ENCODE measurements around the gene GPR146. TPM values are rescaled to one million over a fixed set of nuclear protein-coding genes. Genes with fewer than 3 reads are reported as not detected.

GPR146 gene
- total RNA-seq, 1 experiment from 2014 or later: 2.9 TPM

GRCh38 chr7:1078519-1078918, 34.2 kb downstream of the GPR146 start:
- Histone ChIP-seq H3K27me3 (ENCODE audit: control insufficient read depth, insufficient read depth, low read length) (no peaks in the 10 kb centered on the region), H3K36me3 (ENCODE audit: control insufficient read depth, insufficient read depth, low read length) (no peaks in the 10 kb centered on the region), H3K4me3 (ENCODE audit: low read depth in 2 of 2, low read length in 2 of 2) (no peak overlapping the region), H3K27ac (ENCODE audit: low read length) (no peak overlapping the region), H3K4me1 (ENCODE audit: control insufficient read depth, insufficient read depth, low read length) (peaks cover 26% of the 10 kb centered on the region), H3K9me3 (ENCODE audit: control insufficient read depth, insufficient read depth, low read depth, low read length) (no peaks in the 10 kb centered on the region)
- CTCF ChIA-PET: interaction anchor here (0.7 kb wide), 1 partner anchor 105 kb away, joined by 3 read pairs; no protein-coding TSS in a partner anchor
- DNase-seq (ENCODE audit: low read depth, low spot score): no peak
- POLR2A ChIA-PET: no interaction called here
- in situ Hi-C loops (cut with HindIII; ENCODE audit: low pct_unique_long_range_greater_than_20kb, low sequenced_read_pairs) (no loop called here), intact Hi-C loops (cut with micrococcal nuclease; ENCODE audit: unreplicated experiment) (no loop called here)
- no peak for ATAC-seq
- TF ChIP-seq CTCF (IDR thresholded peaks at IDR 0.05) (no peak), TCF7L2 (IDR thresholded peaks at IDR 0.05; ENCODE audit: low read depth, low read length) (no peak), SIN3A (IDR thresholded peaks at IDR 0.05; ENCODE audit: borderline replicate concordance, insufficient read depth, low read depth, low read length) (no peak), REST (IDR thresholded peaks at IDR 0.05; ENCODE audit: insufficient read depth in 1 of 2, low read depth in 2 of 2, low read length in 1 of 2) (no peak), POLR2AphosphoS5 (IDR thresholded peaks at IDR 0.05; ENCODE audit: low read depth, low read length) (no peak)
- no TSS peak for BruUV-seq (replicated peaks)

- no peak for ATAC-seq
- POLR2A ChIA-PET: interaction anchor here (0.6 kb wide), 1 partner anchor 13 kb away, joined by 3 read pairs; no protein-coding TSS in a partner anchor
- in situ Hi-C loops (cut with HindIII; ENCODE audit: low pct_unique_long_range_greater_than_20kb, low sequenced_read_pairs): no loop called here
Measured at GRCh38 chr7:1078985-1079384, 34.6 kb downstream of the GPR146 start.

More at GRCh38 chr7:1078985-1079384, 34.6 kb downstream of the GPR146 start:
- TF ChIP-seq TCF7L2 (IDR thresholded peaks at IDR 0.05; ENCODE audit: low read depth, low read length) (no peak), POLR2AphosphoS5 (IDR thresholded peaks at IDR 0.05; ENCODE audit: low read depth, low read length) (no peak), CTCF (IDR thresholded peaks at IDR 0.05) (no peak), SIN3A (IDR thresholded peaks at IDR 0.05; ENCODE audit: borderline replicate concordance, insufficient read depth, low read depth, low read length) (no peak), REST (IDR thresholded peaks at IDR 0.05; ENCODE audit: insufficient read depth in 1 of 2, low read depth in 2 of 2, low read length in 1 of 2) (no peak)
- no peaks in the 10 kb centered on the region for H3K9me3 ChIP-seq (ENCODE audit: control insufficient read depth, insufficient read depth, low read depth, low read length)
- no peaks in the 10 kb centered on the region for H3K36me3 ChIP-seq (ENCODE audit: control insufficient read depth, insufficient read depth, low read length)
- CTCF ChIA-PET: interaction anchor here (0.7 kb wide), 1 partner anchor 105 kb away, joined by 3 read pairs; no protein-coding TSS in a partner anchor
- no TSS peak for BruUV-seq (replicated peaks)
- intact Hi-C loops (cut with micrococcal nuclease; ENCODE audit: unreplicated experiment): no loop called here
- H3K27me3 ChIP-seq (ENCODE audit: control insufficient read depth, insufficient read depth, low read length): no peaks in the 10 kb centered on the region
- H3K4me1 ChIP-seq (ENCODE audit: control insufficient read depth, insufficient read depth, low read length): peaks cover 26% of the 10 kb centered on the region
- no peak overlapping the region for H3K4me3 ChIP-seq (ENCODE audit: low read depth in 2 of 2, low read length in 2 of 2)
- no peak overlapping the region for H3K27ac ChIP-seq (ENCODE audit: low read length)
- no peak for DNase-seq (ENCODE audit: low read depth, low spot score)

Measured in Panc1 (cell line).